Thoracic aorta (tissue), 2 donors: ENCODE data around the gene SUN2. TPM values are rescaled to one million over a fixed set of nuclear protein-coding genes. Genes with fewer than 3 reads are reported as not detected.
A peak's percentile ranks its signal among the peaks of the same experiment; 100 is the strongest.
"Not testable (repeated sequence)": the region's sequence is repeated elsewhere in the genome, so short reads cannot be mapped to it uniquely, and the experiment has no call there.

ENCODE experiments used
- ATAC-seq: fragments of 150-250 bp; one replicate; pipeline ENCODE4 v1.8.0; 2017; ENCODE audit warnings: low read depth; ENCODE audit not compliant: insufficient number of reproducible peaks, low FRiP score
- DNase-seq: peaks from one replicate; pipeline ENCODE4 v3.0.0-alpha.2; 2020; ENCODE audit warnings: low spot score
- H3K27ac ChIP-seq, 2 donors: fragments of 200-600 bp; sonication (generic); 1 replicate in 1 of 2; 2 replicates in 1 of 2; pipeline ENCODE4 v1.5.1; 2016; ENCODE audit warnings: mild to moderate bottlenecking in 2 of 2, moderate library complexity in 2 of 2
- H3K27me3 ChIP-seq: fragments of 200-600 bp; sonication (generic); replicated peaks from 2 replicates; pipeline ENCODE4 v1.6.0; 2016; ENCODE audit warnings: mild to moderate bottlenecking; ENCODE audit not compliant: insufficient read depth
- H3K36me3 ChIP-seq: fragments of 200-600 bp; sonication (generic); one replicate; pipeline ENCODE4 v1.5.1; 2016
- H3K4me1 ChIP-seq, 2 donors: fragments of 200-600 bp; sonication (generic); 1 replicate in 1 of 2; 2 replicates in 1 of 2; pipeline versions ENCODE4 v1.5.1 to v1.6.0; 2016; ENCODE audit warnings: low read depth in 2 of 2, mild to moderate bottlenecking in 1 of 2; ENCODE audit not compliant: control insufficient read depth in 1 of 2
- H3K4me3 ChIP-seq: fragments of 200-600 bp; sonication (generic); 2 replicates; pipeline ENCODE4 v1.5.1; 2016; ENCODE audit warnings: mild to moderate bottlenecking
- H3K9me3 ChIP-seq: fragments of 200-600 bp; sonication (generic); 2 replicates; pipeline ENCODE4 v1.5.1; 2016
- total RNA-seq, 2 donors: library from RNA; depleted of rRNA; stranded (reverse); fragments of >200 nt; gene quantifications; one replicate each; pipeline versions ENCODE4 v1.1.0 to v1.2.3, GENCODE V29; 2016
- TF ChIP-seq, protein P1 (sequence below): fragments of 200-600 bp; sonication (generic); IDR thresholded peaks from one replicate; pipeline ENCODE4 v1.5.1; 2019; ENCODE audit warnings: antibody characterized with exemption

The SUN2 gene, protein sequence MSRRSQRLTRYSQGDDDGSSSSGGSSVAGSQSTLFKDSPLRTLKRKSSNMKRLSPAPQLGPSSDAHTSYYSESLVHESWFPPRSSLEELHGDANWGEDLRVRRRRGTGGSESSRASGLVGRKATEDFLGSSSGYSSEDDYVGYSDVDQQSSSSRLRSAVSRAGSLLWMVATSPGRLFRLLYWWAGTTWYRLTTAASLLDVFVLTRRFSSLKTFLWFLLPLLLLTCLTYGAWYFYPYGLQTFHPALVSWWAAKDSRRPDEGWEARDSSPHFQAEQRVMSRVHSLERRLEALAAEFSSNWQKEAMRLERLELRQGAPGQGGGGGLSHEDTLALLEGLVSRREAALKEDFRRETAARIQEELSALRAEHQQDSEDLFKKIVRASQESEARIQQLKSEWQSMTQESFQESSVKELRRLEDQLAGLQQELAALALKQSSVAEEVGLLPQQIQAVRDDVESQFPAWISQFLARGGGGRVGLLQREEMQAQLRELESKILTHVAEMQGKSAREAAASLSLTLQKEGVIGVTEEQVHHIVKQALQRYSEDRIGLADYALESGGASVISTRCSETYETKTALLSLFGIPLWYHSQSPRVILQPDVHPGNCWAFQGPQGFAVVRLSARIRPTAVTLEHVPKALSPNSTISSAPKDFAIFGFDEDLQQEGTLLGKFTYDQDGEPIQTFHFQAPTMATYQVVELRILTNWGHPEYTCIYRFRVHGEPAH
- 1,000 to 10,000 TPM; 1,125 to 1,215 TPM for total RNA-seq

DNA sequence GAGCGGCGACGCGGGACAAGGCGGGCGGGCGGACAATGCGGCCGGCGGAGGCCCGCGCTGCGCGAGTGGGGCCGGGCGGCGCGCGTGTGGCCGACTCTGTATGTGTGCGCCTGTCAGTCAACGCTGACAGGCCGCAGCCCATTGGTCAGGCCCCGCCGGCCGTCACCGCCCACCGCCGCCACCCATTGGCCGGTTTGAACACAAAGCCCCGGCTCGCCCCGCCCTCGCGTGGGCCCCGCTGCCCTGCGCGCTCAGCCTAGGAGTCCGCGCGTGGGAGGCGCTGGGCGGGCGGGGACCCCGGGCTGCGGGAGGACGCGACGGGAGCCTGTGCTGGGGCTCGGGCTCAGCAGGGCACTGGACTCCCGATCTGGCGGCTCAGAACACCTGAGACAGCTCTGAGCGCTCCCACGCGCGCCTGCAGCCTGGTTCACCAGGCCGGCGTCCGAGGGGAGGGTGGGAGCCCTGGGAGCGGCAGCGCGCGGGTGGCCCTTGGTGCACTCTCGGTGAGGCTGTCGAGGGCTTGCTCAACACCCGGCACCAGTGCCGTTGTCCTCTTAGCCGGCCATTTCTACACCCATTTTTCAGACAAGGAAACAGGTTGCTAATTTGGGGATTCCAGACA, at the start of gene SUN2:
SUN2 (minus strand) TSS at position 88 of the 622 bp plus-strand sequence. CDS start 3,370 bp downstream, outside the sequence.
- Histone ChIP-seq H3K27me3 (no peaks in the 10 kb centered on the region), H3K36me3 (peaks cover 19% of the 10 kb centered on the region), H3K4me1 (peaks cover 17 to 46% of the 10 kb centered on the region in 2 donors), H3K9me3 (no peaks in the 10 kb centered on the region), H3K4me3 (peak within 1 kb of the TSS; percentile 90), H3K27ac (peak within 1 kb of the TSS; percentile 99 to 100)
- TF ChIP-seq, protein P1, sequence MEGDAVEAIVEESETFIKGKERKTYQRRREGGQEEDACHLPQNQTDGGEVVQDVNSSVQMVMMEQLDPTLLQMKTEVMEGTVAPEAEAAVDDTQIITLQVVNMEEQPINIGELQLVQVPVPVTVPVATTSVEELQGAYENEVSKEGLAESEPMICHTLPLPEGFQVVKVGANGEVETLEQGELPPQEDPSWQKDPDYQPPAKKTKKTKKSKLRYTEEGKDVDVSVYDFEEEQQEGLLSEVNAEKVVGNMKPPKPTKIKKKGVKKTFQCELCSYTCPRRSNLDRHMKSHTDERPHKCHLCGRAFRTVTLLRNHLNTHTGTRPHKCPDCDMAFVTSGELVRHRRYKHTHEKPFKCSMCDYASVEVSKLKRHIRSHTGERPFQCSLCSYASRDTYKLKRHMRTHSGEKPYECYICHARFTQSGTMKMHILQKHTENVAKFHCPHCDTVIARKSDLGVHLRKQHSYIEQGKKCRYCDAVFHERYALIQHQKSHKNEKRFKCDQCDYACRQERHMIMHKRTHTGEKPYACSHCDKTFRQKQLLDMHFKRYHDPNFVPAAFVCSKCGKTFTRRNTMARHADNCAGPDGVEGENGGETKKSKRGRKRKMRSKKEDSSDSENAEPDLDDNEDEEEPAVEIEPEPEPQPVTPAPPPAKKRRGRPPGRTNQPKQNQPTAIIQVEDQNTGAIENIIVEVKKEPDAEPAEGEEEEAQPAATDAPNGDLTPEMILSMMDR = no peak
- peak; percentile 83 for DNase-seq
- peak; percentile 67 for ATAC-seq

DNA sequence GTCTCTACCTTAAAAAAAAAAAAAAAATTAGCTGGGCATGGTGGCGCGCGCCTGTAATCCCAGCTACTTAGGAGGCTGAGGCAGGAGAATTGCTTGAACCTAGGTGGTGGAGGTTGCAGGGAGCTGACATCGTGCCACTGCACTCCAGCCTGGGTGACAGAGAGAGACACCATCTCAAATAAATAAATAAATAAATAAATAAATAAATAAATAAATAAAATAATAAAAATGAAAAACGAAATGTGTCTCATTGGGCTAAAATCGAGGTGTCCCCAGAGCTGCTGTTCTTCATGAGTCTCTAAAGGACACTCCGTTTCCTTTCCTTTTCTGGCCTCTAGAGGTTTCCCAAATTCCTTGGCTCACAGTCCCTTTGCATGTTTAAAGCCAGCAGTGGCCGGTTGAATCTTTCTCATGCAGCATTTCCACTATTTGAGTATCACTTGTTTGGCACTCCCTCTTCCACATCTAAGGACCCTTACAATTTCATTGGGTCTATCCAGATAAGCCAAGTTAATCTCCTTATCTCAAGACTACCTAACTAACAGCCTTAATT, 49.3 kb upstream of the SUN2 start:
- H3K9me3 ChIP-seq, H3K4me1 ChIP-seq, H3K27me3 ChIP-seq, H3K27ac ChIP-seq, DNase-seq, ATAC-seq, H3K4me3 ChIP-seq, H3K36me3 ChIP-seq: not testable (repeated sequence)

DNA sequence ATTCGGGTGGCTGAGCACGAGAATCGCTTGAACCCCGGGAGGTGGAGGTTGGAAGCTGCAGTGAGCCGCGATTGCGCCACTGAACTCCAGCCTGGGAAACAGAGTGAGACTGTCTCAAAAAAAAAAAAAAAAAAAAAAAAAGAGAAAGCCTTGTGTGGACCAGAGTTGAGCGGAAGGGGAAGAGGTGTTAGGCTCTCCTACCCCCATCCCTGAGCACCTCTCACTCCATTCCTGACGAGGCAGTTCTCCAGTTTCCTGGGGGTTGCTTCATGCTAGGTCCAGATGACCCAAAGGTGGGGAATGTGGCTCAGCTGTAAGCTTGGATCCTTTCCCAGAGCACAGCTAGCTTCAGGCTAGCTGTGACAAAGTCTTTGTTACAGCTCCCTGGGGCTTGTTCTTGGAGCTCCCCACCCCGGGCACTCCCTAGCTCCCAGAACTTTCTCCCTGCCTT, 46.9 kb upstream of the SUN2 start:
- DNase-seq (peak; percentile 25), ATAC-seq (peak; percentile 79)
- Histone ChIP-seq H3K4me1 (peaks cover 5 to 6% of the 10 kb centered on the region in 2 donors), H3K36me3 (no peaks in the 10 kb centered on the region), H3K27me3 (no peaks in the 10 kb centered on the region), H3K9me3 (peaks cover 3% of the 10 kb centered on the region), H3K27ac (peak overlapping the region in 1 of 2 donors; percentile 27), H3K4me3 (no peak overlapping the region)
- TF ChIP-seq, protein P1 = no peak

DNA sequence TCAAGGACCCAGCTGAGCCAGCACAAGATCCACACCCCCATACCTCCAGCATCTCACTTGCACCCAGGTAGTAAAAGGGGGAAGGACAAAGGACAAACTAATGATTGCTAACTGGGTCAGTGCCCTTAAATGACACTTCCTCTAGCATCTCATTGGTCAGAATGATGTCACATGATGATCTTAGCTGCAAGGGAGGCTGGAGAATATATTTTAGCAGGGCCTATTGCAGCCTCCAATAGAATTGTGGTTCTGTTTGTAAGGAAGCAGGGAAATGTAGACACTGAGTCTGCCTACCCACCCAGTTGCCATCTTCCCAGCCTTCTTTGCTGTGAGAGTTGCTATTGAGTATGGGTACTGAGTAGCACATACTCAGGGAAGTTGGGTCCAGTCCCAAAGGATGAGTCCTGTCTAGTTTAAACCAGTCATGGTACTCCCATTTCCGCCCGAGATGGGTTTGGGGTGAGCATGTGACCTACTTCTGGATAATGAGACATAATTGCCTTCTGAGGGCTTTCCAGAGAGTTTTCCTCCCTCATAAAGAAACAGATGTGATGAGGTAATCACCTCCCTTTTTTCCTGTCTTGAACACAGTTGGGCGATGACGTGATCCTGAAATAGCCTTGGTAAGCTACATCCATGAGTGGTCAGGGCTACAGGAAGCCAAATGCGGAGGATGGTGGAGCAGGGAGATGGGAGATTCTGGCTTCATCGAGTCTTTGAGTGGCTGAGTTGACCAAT, 43.6 kb upstream of the SUN2 start:
- Histone ChIP-seq H3K4me1 (peaks cover 7 to 8% of the 10 kb centered on the region in 2 donors), H3K9me3 (peaks cover 3% of the 10 kb centered on the region), H3K27me3 (no peaks in the 10 kb centered on the region), H3K4me3 (no peak overlapping the region), H3K36me3 (no peaks in the 10 kb centered on the region), H3K27ac (no peak overlapping the region)
- TF ChIP-seq, protein P1 = no peak
- DNase-seq (no peak), ATAC-seq (no peak)

DNA sequence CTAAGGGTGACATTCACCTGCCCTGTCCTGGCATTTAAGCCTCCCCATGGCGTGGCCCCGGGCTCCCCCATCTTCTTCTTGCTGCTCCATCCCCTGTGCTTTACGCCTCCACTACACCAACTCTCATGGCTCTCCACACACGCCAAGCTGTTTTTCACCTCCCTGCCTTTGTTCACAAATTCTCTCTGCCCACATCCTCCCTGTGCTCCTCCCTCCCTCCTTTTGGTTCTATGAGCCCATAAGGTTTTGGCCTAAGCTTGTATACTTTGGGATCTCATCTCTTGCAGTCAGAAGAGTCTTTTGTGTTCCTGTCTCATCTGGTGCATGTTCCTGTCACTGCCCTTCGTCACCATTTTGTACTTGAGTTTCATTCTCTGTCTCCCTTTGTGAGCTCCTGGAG, 42.7 kb upstream of the SUN2 start:
- no peak for ATAC-seq
- Histone ChIP-seq H3K4me3 (no peak overlapping the region), H3K4me1 (peaks cover 8 to 12% of the 10 kb centered on the region in 2 donors), H3K27me3 (no peaks in the 10 kb centered on the region), H3K36me3 (no peaks in the 10 kb centered on the region), H3K9me3 (peaks cover 3% of the 10 kb centered on the region), H3K27ac (no peak overlapping the region)
- TF ChIP-seq, protein P1 = no peak
- DNase-seq = no peak
